ENCODE data around the gene GRM4. TPM values are rescaled to one million over a fixed set of nuclear protein-coding genes. Genes with fewer than 3 reads are reported as not detected.

GRM4 gene
- total and polyA plus RNA-seq, 10 of the 15 experiments (the other 5 are each of a cell fraction or from before 2014, with no cell fraction given), result 0.01 to 0.31 (median 0.05) TPM; not detected in 2

DNA sequence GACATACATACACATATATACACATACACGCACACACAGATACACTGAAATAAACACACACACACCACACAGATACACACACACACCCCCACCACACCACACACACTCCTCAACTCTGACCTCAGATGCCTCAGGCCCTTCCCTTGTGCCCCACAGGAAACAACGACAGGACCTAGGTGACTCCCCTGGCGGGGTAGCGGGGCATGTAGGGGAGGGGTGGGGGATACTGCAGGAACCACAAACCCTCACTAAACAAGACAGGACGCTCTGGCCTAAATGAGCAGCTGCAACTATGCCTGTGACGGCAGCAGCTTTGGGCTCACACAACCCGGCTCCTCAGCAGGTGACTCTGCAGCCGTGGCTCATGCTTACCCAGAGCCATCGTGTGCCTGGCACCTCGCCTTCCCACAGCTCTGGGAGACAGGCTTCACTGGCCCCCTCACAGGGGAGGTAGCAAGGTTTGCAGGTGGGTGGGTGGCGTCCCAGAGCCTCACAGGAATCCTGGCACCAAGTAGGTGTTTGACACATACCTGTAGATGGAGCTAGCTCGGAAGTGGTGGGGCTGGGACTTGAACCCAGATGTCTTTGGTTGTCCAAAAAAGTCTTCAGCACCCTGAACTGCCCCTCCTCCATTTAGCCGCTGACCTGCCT lies 100.8 kb downstream of the GRM4 start (continued):
- TF ChIP-seq EP300 (IDR thresholded peaks at IDR 0.05; ENCODE audit: borderline replicate concordance in 1 of 2, control insufficient read depth in 1 of 2, low read depth in 2 of 2, low read length in 2 of 2) (no peak), MEF2B (IDR thresholded peaks at IDR 0.05; ENCODE audit: partially characterized antibody, poor library complexity, severe bottlenecking) (no peak), ZBTB4 (CRISPR knock-in tag; IDR thresholded peaks at IDR 0.05) (no peak), USF2 (IDR thresholded peaks at IDR 0.05; ENCODE audit: borderline replicate concordance, low read depth, low read length) (no peak)
- TF ChIP-seq, protein P1, sequence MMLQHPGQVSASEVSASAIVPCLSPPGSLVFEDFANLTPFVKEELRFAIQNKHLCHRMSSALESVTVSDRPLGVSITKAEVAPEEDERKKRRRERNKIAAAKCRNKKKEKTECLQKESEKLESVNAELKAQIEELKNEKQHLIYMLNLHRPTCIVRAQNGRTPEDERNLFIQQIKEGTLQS (IDR thresholded peaks at IDR 0.05; ENCODE audit: borderline replicate concordance, extremely low read depth, low read depth, low read length), result no peak

- Histone ChIP-seq H3K4me3 (no peak overlapping the region), H3K9me3 (replicated peaks; ENCODE audit: control insufficient read depth, insufficient read depth, low read length) (no peaks in the 10 kb centered on the region), H4K20me1 (ENCODE audit: control insufficient read depth, insufficient read depth) (no peaks in the 10 kb centered on the region), H3K4me1 (ENCODE audit: control insufficient read depth, insufficient read depth, low read length) (peaks cover 6% of the 10 kb centered on the region), H3K9ac (ENCODE audit: control insufficient read depth, insufficient read depth, low read length) (no peak overlapping the region), H2AFZ (ENCODE audit: control insufficient read depth, low read depth, low read length) (no peak overlapping the region), H3K4me2 (ENCODE audit: control insufficient read depth, insufficient read depth) (no peak overlapping the region), H3K79me2 (ENCODE audit: control insufficient read depth, insufficient read depth, low read length) (no peaks in the 10 kb centered on the region), H3K27ac (ENCODE audit: control insufficient read depth, insufficient read depth) (no peak overlapping the region), H3K36me3 (ENCODE audit: control insufficient read depth in 2 of 2, insufficient read depth in 2 of 2, low read length in 1 of 2) (no peaks in the 10 kb centered on the region), H3K27me3 (replicated peaks in 1 of 2; ENCODE audit: control insufficient read depth in 2 of 2, insufficient read depth in 2 of 2, low read length in 1 of 2) (no peaks in the 10 kb centered on the region)
- in situ Hi-C loops (cut with MboI), result no loop called here
- ChIA-PET CTCF (interaction anchor here (1.1 kb wide), 1 partner anchor 10 kb away, joined by 4 read pairs; no protein-coding TSS in a partner anchor), RAD21 (ENCODE audit: unreplicated experiment) (no interaction called here), SMC1A (ENCODE audit: uncharacterized antibody, unreplicated experiment) (no interaction called here), POLR2A (no interaction called here)
- 86% methylated on average over 8 of the region's 8 CpGs for WGBS (ENCODE audit: insufficient coverage, insufficient replicate concordance, low lambda C conversion rate, missing lambda C conversion rate)
- ATAC-seq (no peak), DNase-seq (ENCODE audit: low read depth, low spot score) (no peak), FAIRE-seq (no peak)
- intact Hi-C loops (cut with micrococcal nuclease; ENCODE audit: unreplicated experiment), result no loop called here
- no TSS peak for BruUV-seq (replicated peaks)
- no peak for TF ChIP-seq TCF3 (IDR thresholded peaks at IDR 0.05; ENCODE audit: borderline replicate concordance, insufficient read depth, low read depth, low read length)
- TF ChIP-seq MYB (IDR thresholded peaks at IDR 0.05; ENCODE audit: borderline replicate concordance, low read depth, low read length), result no peak
- TF ChIP-seq, protein P2, sequence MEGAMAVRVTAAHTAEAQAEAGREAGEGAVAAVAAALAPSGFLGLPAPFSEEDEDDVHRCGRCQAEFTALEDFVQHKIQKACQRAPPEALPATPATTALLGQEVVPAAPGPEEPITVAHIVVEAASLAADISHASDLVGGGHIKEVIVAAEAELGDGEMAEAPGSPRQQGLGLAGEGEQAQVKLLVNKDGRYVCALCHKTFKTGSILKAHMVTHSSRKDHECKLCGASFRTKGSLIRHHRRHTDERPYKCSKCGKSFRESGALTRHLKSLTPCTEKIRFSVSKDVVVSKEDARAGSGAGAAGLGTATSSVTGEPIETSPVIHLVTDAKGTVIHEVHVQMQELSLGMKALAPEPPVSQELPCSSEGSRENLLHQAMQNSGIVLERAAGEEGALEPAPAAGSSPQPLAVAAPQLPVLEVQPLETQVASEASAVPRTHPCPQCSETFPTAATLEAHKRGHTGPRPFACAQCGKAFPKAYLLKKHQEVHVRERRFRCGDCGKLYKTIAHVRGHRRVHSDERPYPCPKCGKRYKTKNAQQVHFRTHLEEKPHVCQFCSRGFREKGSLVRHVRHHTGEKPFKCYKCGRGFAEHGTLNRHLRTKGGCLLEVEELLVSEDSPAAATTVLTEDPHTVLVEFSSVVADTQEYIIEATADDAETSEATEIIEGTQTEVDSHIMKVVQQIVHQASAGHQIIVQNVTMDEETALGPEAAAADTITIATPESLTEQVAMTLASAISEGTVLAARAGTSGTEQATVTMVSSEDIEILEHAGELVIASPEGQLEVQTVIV (IDR thresholded peaks at IDR 0.05; ENCODE audit: borderline replicate concordance, partially characterized antibody), result no peak
- TF ChIP-seq POU2F2 (IDR thresholded peaks at IDR 0.05; ENCODE audit: borderline replicate concordance, low read depth, low read length), result no peak
- TF ChIP-seq NBN (IDR thresholded peaks at IDR 0.05), result no peak
Measured at GRCh38 chr6:34043359-34043758, 102.5 kb downstream of the GRM4 start.

Measured in GM12878 (cell line).